Measurements from ENCODE around the gene LGALS3BP.
"Not testable (repeated sequence)": the region's sequence is repeated elsewhere in the genome, so short reads cannot be mapped to it uniquely, and the experiment has no call there.

LGALS3BP gene

DNA sequence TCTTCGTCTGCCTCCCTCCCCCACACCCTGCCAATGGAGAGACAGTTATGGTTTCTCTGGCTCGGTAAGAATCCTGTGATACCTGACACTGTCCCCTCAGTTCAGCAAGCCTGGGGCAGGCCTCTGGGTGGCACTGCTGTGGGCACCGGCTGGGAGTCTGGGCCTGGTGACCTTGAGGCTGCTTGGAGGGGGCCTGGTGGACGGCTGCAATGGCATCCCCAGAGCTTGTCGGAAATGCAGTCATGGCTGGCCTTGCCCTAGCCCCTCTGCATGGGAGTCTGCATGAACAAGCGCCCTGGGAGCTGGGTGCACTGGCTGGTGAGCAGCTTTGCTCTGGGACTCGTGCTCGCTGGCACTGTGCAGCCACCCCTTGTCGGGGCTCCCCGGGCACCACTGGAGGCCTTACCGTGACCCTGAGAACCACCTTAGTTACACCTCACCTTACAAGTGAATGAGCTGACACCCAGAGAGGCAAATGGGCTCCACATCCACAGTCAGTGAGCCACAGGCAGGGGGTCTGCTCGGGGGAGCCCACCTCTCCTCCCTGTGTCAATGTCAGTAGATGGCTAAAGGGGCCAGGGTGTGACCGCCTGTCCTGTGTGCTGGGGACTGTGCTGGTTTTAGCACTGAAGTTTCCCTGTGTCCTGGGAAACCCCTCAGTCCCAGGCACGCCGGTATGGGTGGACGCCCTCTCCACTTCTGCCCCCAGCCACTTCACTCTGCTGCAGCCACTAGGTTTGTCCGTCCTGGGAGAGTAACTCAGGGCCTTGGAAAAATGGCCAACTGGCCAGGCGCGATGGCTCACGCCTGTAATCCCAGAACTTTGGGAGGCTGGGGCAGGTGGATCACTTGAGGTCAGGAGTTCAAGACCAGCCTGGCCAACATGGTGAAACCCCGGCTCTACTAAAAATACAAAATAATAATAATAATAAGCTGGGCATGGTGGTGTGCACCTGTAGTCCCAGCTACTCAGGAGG lies 1.4 kb downstream of the LGALS3BP start:
- DNase-seq: no peak

DNA sequence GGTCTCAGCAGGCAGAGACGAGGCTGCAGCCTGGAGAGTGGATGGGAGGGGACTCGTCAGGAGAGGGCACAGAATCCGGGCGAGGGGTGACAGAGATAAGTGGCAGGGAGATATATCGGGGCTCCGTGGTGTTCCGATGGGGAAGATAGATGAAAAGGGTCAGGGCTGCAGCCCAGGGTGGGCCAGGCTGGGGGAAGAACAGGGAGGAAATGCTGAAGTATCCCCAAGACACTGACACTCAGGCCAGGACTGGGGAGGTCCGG lies 2.1 kb downstream of the LGALS3BP start:
- DNase-seq: no peak

DNA sequence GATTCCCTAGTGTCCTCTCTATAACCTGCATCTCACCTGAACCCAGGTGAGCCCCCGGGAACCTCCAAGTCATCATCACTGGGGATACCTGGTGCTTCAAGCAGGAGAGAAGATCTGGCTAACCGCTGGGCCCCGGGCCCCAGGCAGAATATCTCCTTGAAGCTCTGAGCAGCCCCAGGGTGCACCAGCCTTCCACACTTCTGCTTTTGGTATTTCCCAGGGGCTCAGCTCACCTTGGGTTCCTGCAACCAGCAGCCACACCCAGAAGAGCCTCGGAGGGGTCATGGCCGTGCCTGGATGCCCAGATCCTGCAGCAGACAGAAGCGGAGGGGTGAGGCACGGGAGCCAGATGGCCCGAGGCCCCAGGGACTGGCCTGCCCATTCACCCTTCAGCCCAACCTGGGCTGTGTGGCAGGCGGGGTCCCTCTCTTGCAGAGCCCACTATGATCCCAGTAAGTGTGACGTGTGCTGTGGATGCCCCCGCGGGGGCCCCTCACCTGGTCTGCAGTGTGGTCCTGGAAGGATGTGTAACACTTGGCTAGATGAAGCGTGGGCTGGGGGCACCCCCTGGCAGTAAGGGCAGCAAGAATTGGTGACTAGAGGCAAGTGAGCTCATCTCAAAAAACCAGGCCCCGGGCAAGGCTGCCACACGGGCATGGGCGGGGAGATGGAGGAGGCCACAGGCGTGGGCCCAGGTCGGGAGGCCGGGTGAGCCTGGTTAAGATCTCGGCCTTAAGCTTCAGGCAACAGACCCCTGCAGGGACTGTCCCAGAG lies 2.6 kb downstream of the LGALS3BP start:
- no peak for DNase-seq

DNA sequence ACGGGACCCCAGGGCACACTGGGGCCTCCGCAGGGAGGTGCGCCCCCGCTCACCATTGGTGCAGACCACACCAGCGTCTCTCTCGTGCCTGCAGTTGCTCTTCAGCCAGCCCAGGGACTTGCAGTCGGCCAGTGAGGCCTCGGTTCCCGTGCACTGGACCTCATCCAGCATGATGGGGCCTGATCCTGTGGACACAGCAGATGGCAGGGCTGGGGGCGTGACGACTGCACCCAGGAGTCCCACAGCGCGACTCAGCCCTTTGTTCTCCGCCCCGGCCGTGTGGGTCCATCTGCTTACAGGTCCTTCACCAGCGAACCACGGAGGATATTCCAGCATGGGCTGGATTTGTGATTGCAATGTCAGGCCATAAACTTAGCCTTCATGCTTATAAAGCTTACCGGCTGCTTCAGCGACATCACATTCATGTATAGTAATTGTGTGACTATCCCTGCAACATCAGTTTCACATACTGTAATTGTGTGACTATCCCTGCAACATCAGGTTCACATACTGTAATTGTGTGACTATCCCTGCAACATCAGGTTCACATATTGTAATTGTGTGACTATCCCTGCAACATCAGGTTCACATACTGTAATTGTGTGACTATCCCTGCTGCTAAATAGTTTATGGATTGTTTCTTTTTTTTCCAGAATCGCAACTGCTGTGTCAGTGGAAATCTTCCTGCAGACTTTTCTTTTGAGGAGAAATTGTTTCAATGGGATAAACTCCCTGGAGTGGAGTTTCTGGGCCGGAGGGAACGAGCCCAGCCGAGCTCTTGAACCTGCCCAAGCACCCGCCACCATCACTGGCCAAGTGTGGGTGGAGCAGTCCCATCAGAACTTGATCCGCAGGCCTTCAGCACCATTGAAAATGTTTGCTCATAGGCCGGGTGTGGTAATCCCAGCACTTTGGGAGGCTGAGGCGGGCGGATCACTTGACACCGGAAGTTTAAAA lies 4.8 kb downstream of the LGALS3BP start:
- DNase-seq: peak; percentile 41

DNA sequence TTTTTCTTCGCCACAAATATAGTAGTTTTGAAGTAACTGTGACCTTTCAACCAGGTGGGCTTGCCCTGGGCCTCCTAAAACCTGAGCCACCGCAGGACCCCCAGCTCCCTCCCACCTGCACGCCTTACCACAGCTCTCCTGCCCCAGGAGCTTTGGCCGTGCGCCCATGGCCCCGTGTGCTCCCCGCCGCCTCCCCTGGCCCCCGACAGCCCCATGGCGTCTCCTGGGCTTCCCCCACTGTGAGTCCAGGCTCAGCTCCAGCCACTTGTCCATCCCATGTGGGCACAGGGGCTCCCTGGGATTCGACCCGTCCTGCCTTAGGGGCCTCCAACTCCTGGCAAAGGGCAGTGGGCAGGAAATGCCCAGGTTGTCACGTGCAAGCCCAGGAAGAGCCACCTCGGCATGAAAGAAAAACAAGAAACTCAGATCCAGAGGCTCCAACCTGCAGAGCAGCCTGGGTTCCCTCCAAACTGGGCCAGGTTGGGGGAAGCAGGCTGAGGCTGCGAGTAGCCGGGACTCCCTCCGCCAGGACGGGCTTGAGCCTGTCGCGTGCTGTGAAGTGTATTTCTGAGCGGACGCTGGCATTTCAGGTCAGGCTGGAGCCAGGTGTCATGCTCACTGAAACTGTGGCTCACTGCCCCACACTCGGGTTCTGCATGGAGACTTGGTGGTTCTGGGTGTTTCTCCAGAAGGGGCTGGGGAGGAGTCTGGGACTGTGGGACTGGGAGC lies 5.8 kb downstream of the LGALS3BP start:
- no peak for DNase-seq

DNA sequence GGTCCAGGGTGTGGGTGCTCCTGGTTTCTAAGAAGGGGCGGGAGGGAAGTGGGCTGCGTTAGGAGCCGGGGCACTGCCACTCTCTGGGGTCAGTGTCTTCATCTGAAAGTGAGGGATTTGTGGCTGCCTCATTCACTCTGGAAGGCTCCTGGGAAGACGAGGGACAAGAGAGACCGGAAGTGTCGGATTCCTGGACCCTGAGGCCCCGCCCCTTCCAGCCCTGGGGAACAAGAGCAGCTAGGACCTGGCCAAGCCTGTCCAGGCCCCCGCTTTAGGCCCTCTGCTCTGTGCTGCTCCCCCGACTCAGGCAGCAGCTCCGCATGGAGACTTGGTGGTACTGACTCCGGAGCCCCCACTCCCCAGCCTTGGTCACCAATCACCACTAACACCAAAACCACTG lies 6.5 kb downstream of the LGALS3BP start:
- no peak for DNase-seq

DNA sequence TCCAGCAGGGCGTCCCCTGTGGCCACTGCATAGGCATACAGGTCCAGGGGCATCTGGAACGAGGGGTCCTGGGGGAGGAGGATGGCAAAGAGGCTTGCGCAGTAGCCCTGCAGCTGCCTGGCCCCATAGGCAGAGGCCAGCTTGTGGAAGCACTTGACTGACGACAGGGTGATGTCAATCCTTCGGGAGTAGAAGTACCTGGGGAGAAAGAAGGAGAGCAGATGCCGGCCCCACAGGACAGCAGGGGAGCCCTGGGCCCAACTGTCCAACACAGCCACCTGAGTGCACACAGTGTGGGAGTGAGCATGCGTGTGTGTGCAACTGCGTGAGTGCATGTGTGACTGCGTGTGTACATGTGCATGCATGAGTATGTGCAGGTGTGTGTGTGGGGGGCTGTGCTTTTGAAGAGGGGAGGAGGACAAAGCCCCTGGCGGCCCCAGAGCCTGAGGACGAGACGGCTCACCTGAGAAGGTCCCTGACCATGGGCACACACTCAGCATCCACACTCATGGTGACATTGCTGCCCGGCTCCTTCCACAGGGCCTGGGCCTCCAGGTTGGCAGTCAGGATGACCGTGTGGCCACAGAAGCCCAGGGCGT lies 7.1 kb downstream of the LGALS3BP start:
- DNase-seq: no peak

DNA sequence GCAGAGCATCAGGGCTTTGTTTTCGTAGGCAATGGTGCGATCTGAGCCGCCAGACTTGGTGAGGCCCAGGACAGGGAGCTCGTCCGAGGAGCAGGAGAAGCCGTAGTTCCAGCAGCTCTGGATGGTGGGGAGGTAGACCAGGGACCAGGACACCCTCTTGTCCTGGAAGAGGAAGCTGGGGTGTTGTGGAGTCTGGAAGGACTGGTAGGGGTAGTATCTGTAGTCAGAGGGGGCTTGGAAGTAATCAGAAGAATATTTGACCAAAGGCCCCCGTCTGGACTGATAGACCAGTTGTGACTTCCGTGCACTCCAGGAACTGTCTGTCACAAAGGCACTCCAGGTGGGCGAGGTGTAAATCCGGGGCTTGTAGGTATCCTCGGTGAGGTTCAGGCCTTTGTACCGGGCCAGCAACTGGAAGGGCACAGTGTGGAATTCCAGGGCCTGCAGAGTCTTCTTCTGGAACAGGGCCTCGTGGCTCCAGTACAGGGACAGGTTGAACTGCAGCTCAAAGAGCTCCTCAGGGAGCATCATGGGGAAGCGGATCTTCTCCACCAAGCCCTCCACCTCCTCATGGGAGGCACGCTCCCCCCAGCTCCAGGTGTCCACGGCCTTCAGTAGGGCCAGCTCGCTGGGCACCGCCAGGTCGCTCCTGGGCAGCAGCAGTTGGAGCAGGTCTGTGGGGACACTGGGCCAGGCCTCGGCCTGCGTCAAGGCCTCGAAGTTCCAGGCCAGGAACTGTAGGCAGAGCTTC lies 7.8 kb downstream of the LGALS3BP start:
- DNase-seq: no peak

DNA sequence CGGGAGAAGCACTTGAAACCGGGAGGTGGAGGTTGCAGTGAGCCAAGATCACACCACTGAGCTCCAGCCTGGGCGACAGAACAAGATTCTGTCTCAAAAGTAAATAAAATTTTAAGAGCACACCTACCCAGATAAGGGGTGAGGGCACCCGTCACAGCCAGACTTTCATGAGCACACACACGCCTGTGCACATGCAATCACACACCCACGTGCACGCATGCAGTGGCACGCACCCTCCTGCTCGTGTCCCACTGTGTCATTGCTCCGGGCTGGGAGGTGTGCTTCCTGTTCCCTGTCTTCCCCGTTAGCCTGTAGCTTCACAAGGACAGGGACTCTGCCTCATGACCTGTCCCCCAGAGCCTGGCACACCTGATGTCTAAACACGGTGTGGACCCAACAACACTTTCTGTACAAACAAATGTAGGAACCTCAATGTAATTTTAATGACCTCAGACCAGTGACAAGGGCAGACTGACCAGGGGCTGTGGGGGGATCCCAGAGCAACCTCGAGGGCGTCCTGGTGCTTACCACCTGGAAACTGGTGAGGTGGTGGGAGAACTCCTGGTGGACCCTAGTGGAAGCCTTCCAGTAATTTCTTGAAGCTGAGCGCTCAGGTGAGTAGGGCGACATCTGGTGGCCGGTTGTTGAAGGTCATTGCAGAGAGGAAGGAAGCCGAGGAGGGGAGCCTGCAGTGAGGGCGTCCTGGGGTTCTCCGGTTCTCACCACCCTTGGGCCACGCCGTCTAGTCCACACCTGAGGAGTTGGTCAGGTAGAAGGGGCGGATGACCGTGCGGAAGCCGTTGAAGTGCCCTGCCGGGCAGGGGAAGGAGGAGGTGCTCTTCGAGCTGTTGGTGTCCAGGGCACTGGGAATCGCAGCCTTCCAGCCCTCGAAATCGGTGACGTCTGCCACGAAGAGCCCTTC lies 8.6 kb downstream of the LGALS3BP start:
- DNase-seq: peak; percentile 62

DNA sequence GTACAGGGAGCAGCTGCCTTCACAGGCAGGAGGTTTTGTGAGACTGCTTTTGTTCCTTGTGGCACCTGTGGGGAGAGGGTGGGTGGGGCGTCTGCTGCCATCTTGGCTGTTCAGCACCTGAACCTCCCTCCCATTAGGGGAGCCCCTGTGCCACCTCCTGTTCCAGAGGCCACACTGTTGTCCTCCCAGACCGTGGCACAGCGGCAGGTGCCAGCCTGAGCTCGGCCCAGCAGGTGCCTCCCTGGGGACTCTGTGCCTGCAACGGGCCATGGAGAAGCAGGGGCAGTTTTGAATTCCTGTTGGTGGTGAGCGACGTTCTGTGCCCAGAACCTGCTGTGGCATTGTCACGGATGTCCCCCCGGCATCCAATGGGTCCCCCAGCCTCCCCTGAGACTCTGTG lies 9.9 kb downstream of the LGALS3BP start:
- DNase-seq: no peak

DNA sequence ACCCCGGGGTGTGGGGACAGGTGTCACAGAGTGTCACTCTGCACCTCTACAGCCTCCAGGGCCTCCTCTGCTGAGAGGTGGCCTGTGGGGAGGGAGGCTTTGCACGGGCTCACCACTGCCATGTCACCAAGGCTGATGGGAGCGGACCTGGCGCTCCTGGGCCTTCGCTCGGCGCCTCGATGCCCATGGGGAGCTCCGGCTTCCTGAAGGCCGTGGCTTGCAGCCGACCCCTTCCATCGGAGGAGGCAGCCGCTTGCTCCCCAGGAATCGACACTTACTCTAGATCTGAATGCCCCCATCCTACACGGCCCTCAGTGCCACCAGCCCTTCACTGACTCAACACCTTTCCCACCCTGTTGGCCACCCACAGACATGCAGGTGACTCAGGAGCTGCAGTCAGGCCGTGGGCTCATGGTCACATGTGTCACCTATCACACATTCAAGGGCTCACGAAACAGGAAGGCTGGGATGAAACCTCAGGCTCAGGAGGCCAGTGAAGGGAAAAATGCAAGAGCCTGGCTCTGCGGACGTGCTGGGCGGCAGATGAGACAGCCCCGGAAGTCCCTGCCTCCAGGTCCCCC lies 11.9 kb downstream of the LGALS3BP start:
- DNase-seq: no peak

DNA sequence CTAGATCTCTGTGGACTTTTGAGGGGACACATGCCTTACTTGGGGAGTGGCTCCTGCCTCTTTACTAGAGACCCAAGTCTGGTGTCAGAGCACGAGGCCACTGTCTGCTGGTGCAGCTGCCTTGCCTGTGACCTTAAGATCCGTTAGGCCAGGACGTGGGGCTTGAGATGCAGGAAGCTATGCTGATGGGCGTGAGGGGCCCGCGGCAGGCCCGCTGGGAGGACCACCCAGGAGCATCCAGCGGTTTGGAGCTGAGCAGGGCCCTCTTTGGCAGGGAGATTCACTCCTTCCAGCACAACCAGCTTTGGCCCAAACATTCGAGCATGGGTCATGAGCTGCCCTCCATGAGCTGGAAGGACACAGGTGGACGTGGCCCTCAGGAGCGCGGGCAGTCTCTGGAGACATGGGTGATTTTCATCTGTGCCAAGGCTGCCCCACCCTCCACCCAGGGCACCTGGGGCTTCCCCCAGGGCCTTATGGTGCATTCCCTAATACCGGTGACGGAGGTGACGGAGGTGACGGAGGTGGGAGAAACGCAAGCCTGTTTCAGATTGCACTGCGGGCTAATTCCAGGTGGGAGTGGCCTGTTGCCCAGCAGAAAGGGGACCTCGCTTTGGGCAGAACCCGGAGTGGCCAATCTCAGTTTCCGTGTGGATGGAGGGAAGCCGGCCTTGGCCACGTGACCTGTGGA lies 12.7 kb downstream of the LGALS3BP start:
- DNase-seq: no peak

DNA sequence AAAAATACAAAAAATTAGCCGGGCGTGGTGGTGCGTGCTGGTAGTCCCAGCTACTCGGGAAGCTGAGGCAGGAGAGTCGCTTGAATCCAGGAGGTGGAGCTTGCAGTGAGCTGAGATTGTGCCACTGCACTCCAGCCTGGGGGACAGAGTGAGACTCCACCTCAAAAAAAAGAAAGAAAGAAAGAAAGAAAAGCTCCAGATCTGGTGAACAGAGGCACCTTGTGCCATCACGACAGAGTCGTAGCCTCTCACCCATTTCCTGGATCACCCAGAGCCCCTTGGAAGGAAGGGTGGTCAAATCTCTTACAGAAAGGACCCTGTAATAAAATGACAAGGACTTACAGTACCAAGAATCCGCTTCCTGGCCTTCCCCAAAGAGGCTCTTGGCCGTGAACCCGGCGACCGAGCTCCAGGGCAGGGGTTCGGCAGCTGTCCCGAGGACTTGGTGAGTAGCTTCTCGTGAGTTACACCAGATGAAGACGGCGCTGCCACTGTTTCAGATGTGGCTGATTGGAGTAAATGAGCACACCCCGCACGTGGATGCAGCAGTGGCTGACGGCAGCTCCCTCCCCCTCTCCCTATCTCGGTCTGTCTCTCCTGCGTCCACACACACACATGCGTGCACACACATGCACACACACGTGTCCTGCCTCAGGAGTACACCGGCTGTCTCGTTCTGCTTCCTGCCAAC lies 13.5 kb downstream of the LGALS3BP start:
- DNase-seq: no peak

DNA sequence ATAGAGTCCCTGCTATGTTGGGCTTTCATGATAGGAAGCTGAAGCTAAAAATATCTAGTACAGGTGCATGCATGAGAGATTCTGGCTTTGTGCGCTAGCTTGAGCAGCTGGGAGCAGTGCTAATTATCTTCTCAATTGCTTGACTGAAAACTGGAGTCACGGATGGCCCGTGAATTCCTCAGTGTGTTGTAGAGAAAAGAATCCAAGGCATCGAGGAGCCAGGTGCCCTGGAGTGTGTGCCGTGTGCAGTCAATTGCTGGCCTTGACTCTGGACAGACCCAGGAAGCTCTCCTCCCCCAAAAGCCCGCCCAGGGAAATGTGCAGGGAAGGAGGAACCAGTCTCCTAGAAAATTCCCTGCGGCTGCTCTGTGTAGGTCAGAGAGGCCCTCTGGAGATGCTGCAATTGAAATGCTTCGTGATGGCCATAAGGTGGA lies 14.2 kb downstream of the LGALS3BP start:
- DNase-seq: peak; percentile 74

DNA sequence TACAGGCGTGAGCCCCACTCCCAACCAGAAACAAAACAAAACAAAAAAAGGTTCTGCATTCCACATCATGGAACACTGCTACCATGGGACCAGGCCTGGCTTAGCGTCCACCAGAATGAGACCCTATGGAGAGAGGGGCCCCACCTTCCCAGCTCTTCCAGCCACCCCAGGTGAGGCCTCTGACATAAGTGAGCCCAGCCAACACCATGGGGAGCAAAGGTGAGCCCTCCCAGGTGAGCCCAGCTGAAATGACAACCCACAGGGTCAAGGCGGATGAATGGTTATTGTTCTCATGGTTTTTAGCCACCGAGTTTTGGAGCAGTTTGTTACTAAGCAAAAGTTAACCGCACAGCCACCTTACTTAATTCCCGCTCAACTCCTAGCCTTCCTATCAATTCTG lies 16.3 kb downstream of the LGALS3BP start:
- no peak for DNase-seq

DNA sequence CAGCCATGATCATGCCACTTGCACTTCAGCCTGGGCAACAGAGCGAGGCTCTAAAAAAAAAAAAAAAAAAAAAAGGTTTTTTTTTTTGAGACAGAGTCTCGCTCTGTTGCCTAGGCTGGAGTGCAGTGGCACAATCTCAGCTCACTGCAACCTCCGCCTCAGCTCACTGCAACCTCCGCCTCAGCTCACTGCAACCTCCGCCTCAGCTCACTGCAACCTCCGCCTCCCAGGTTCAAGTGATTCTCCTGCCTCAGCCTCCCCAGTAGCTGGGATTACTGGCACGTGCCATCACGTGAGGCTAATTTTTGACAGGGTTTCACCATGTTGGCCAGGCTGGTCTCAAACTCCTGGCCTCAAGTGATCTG lies 16.8 kb downstream of the LGALS3BP start:
- DNase-seq: not testable (repeated sequence)

DNA sequence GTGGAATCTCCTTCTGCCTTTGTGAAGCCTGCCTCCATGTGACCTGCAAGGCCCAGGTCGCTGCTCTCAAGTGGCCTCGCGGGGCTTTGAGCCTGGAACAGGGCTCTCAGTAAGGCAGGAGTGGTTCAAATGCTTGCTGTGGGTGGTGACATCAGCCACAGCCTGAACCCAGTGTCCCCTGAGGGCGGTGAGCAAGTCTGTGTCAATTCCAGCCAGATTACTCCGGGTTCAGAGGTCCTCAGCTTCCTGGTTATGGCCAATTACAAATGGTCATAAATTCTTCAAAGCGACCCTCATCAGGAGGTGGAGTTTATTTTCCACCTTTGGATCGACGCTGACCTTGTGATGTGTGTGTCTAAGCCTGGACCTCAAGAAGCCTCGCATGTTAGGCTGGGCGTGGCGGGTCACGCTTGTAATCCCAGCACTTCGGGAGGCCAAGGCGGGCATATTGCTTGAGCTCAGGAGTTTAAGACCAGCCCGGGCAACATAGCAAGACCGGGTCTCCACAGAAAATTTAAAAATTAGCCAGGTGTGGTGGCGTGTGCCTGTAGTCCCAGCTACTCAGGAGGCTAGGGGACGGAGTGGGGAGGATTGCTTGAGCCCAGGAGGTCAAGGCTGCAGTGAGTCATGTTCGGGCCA lies 17.3 kb downstream of the LGALS3BP start:
- no peak for DNase-seq

DNA sequence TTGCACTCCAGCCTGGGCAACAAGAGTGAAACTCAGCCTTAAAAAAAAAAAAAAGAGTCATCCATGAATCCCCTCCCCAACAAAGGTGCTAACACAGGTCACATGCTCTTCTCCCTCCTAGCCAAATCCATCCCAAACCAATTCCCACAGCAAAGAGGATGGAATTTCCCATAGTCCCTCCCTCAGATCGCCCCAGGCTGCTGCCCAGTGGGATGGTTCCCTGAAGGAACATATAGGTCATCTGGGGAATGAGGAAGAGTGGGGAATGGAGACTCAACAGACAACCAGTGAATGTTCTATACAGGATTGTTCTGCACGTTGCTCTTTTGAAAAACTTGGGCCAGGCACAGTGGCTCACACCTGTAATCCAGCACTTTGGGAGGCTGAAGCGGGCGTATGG lies 18.2 kb downstream of the LGALS3BP start:
- no peak for DNase-seq
